Parathyroid adenoma (tissue), 2 donors: ENCODE measurements around the gene PKD1.

Experiments
- H2AFZ ChIP-seq: fragments of 300-600 bp; sonication (generic); one replicate; pipeline ENCODE4 v1.7.0; 2017; ENCODE audit warnings: antibody characterized with exemption, mild to moderate bottlenecking
- H3K27ac ChIP-seq: fragments of 300-600 bp; sonication (generic); one replicate; pipeline ENCODE4 v1.7.0; 2017
- H3K27me3 ChIP-seq: fragments of 300-600 bp; sonication (generic); one replicate; pipeline ENCODE4 v1.7.0; 2017; ENCODE audit warnings: low read length; ENCODE audit not compliant: control insufficient read depth, insufficient read depth
- H3K36me3 ChIP-seq: fragments of 300-600 bp; sonication (generic); one replicate; pipeline ENCODE4 v1.7.0; 2017; ENCODE audit warnings: low read length; ENCODE audit not compliant: control insufficient read depth, insufficient read depth
- H3K4me1 ChIP-seq: fragments of 300-600 bp; sonication (generic); one replicate; pipeline ENCODE4 v1.7.0; 2017; ENCODE audit warnings: control low read depth
- H3K4me2 ChIP-seq: fragments of 300-600 bp; sonication (generic); one replicate; pipeline ENCODE4 v1.7.0; 2017; ENCODE audit warnings: low read length
- H3K4me3 ChIP-seq: fragments of 300-600 bp; sonication (generic); one replicate; pipeline ENCODE4 v1.7.0; 2017; ENCODE audit warnings: low read depth, low read length
- H3K79me2 ChIP-seq: fragments of 300-600 bp; sonication (generic); one replicate; pipeline ENCODE4 v1.7.0; 2017; ENCODE audit warnings: control low read depth
- H3K9ac ChIP-seq: fragments of 300-600 bp; sonication (generic); one replicate; pipeline ENCODE4 v1.7.0; 2017; ENCODE audit warnings: mild to moderate bottlenecking
- H3K9me3 ChIP-seq: fragments of 300-600 bp; sonication (generic); one replicate; pipeline ENCODE4 v1.7.0; 2017; ENCODE audit warnings: low read length; ENCODE audit not compliant: control insufficient read depth
- TF ChIP-seq, protein P1 (sequence below): fragments of 300-600 bp; sonication (generic); IDR thresholded peaks from one replicate; pipeline ENCODE4 v1.7.0; 2017; ENCODE audit warnings: antibody characterized with exemption, mild to moderate bottlenecking
- donor health status: primary hyperparathyroidism.

Gene PKD1

DNA sequence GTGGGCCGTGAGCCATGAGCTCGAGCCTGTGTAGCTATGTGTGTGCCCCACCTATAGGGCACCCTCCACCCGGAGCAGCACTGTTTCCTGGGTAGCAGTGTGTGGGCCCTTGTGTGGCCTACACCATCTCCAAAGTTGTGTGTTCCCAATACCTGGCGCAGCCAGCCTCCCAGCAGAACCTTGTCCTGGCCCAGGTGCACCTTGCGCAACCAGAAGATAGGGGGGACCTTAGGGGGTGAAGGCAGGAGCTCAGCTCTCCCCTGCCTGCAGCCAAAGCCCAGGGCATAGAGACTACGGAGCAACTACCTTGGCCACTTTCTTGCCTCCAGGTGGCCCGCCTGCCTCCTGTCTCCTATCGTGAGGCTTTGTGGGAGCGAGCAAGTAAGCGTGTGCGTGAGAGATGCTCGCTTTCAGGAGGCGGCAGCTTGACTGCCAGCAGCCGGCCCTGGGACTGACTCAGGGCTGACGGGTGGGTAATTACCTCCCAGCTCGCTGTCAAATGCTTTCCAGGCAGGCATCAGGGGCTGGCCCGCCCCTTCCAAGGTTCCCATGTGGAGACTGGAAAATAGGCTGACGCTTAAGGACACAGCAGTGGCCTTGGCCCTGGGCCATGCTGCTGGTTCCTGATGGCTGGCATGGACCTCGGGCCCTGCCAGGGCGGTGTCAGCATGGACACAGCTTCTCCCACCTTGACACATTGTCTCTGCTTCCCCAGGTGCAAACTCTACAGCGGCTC is 38.9 kb upstream of the PKD1 start:
- no peak overlapping the region for H3K4me2 ChIP-seq
- H3K27me3 ChIP-seq: no peaks in the 10 kb centered on the region
- no peak overlapping the region for H3K27ac ChIP-seq
- no peaks in the 10 kb centered on the region for H3K9me3 ChIP-seq
- no peak overlapping the region for H3K4me3 ChIP-seq
- no peaks in the 10 kb centered on the region for H3K79me2 ChIP-seq
- no peaks in the 10 kb centered on the region for H3K36me3 ChIP-seq
- no peak overlapping the region for H3K9ac ChIP-seq
- H3K4me1 ChIP-seq: no peaks in the 10 kb centered on the region
- no peak overlapping the region for H2AFZ ChIP-seq
- TF ChIP-seq, protein P1, sequence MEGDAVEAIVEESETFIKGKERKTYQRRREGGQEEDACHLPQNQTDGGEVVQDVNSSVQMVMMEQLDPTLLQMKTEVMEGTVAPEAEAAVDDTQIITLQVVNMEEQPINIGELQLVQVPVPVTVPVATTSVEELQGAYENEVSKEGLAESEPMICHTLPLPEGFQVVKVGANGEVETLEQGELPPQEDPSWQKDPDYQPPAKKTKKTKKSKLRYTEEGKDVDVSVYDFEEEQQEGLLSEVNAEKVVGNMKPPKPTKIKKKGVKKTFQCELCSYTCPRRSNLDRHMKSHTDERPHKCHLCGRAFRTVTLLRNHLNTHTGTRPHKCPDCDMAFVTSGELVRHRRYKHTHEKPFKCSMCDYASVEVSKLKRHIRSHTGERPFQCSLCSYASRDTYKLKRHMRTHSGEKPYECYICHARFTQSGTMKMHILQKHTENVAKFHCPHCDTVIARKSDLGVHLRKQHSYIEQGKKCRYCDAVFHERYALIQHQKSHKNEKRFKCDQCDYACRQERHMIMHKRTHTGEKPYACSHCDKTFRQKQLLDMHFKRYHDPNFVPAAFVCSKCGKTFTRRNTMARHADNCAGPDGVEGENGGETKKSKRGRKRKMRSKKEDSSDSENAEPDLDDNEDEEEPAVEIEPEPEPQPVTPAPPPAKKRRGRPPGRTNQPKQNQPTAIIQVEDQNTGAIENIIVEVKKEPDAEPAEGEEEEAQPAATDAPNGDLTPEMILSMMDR: no peak

DNA sequence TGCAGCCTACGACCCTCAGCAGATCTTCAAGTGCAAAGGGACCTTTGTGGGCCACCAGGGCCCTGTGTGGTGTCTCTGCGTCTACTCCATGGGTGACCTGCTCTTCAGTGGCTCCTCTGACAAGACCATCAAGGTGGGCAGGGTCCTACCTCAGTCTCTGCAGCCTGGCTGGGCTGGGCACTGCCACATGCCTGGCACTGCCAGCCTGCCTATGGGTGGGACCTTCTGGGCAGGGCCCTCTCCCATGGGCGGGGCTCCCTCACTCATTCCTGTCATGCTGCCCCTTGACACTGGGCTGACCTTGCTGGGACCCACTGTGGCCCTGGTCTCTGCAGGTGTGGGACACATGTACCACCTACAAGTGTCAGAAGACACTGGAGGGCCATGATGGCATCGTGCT is 38.2 kb upstream of the PKD1 start:
- Histone ChIP-seq H2AFZ (no peak overlapping the region), H3K9ac (no peak overlapping the region), H3K4me1 (no peaks in the 10 kb centered on the region), H3K36me3 (no peaks in the 10 kb centered on the region), H3K27ac (no peak overlapping the region), H3K79me2 (no peaks in the 10 kb centered on the region), H3K4me3 (no peak overlapping the region), H3K27me3 (no peaks in the 10 kb centered on the region), H3K9me3 (no peaks in the 10 kb centered on the region), H3K4me2 (no peak overlapping the region)
- TF ChIP-seq, protein P1: no peak

DNA sequence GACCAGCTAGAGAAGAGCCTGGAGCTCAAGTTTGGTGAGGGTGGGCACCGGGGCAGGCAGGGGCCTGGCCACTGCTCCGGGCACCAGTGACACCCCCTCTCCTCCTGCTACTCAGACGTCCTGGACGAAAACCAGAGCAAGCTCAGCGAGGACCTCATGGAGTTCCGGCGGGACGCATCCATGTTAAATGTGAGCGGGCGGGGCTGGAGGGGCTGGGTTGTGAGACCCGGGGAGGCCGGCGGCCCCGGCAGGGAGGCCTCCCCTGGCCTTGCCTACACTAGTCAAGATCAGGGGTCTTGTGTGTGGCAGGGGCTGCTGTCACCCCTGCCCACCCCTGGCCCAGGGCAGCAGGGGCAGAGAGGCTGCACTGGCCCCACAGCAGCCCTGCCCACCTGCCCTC is 37.7 kb upstream of the PKD1 start:
- Histone ChIP-seq H3K4me1 (no peaks in the 10 kb centered on the region), H3K9me3 (no peaks in the 10 kb centered on the region), H2AFZ (no peak overlapping the region), H3K4me2 (no peak overlapping the region), H3K36me3 (no peaks in the 10 kb centered on the region), H3K9ac (no peak overlapping the region), H3K27me3 (no peaks in the 10 kb centered on the region), H3K79me2 (no peaks in the 10 kb centered on the region), H3K27ac (no peak overlapping the region), H3K4me3 (no peak overlapping the region)
- TF ChIP-seq, protein P1: no peak

DNA sequence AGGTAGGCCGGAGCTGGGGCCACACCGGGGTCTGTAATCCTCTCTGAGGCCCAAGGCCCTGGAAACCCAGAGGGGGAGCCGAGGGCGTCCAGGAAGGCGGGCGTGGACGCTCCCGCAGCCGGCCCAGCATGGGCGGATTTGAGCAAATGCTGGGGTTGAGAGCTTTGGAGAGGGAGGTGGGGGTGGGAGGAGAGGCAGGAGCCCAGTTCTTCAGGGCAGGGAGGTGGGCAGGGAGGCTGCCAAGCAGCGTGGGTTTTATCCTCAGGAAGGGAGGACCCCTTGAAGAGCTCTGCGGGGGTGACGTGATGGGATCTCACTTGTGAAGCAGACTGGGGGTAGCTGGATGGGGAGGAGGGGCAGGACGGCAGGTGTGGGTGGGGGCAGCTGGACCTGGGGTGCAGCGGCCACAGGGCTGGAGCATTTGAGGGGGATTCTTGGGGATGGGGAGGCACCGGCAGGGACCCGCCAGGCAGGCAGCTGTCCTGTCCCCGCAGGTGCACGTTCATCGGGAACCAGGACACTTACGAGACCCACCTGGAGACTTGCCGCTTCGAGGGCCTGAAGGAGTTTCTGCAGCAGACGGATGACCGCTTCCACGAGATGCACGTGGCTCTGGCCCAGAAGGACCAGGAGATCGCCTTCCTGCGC is 37.1 kb upstream of the PKD1 start:
- Histone ChIP-seq H3K27me3 (no peaks in the 10 kb centered on the region), H3K79me2 (no peaks in the 10 kb centered on the region), H3K4me2 (no peak overlapping the region), H3K4me1 (no peaks in the 10 kb centered on the region), H3K9ac (no peak overlapping the region), H3K4me3 (no peak overlapping the region), H3K9me3 (no peaks in the 10 kb centered on the region), H3K36me3 (no peaks in the 10 kb centered on the region), H3K27ac (no peak overlapping the region), H2AFZ (no peak overlapping the region)
- TF ChIP-seq, protein P1: no peak
